Measurements from ENCODE around the gene ASB7.

DNA sequence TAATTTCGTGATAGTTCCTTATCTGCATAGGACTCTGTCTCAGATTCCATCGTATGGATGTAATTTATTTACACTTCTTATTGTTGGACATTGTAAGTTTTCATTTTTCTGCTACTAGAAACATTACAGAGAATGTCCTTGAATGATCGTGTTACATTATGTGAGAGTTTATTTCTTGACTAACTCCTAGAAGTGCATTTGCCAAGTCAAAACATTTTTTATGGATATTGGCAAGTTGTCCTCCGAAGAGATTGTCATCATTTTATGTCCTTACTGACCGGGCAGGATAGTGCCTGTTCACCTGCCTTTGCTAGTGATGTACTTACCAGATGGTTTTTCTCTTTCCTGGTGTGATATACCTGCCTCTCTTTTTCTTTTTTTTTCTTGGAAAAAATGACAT lies 13.4 kb downstream of the ASB7 start:
- TF ChIP-seq E2F5 (CRISPR knock-in tag; IDR thresholded peaks at IDR 0.05) (no peak), SOX15 (CRISPR knock-in tag; IDR thresholded peaks at IDR 0.05) (no peak), SP1 (CRISPR knock-in tag; conservative IDR thresholded peaks at IDR 0.05) (no peak)
- TF ChIP-seq, protein P1, sequence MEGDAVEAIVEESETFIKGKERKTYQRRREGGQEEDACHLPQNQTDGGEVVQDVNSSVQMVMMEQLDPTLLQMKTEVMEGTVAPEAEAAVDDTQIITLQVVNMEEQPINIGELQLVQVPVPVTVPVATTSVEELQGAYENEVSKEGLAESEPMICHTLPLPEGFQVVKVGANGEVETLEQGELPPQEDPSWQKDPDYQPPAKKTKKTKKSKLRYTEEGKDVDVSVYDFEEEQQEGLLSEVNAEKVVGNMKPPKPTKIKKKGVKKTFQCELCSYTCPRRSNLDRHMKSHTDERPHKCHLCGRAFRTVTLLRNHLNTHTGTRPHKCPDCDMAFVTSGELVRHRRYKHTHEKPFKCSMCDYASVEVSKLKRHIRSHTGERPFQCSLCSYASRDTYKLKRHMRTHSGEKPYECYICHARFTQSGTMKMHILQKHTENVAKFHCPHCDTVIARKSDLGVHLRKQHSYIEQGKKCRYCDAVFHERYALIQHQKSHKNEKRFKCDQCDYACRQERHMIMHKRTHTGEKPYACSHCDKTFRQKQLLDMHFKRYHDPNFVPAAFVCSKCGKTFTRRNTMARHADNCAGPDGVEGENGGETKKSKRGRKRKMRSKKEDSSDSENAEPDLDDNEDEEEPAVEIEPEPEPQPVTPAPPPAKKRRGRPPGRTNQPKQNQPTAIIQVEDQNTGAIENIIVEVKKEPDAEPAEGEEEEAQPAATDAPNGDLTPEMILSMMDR (IDR thresholded peaks at IDR 0.05) = no peak
- TF ChIP-seq, protein P2, sequence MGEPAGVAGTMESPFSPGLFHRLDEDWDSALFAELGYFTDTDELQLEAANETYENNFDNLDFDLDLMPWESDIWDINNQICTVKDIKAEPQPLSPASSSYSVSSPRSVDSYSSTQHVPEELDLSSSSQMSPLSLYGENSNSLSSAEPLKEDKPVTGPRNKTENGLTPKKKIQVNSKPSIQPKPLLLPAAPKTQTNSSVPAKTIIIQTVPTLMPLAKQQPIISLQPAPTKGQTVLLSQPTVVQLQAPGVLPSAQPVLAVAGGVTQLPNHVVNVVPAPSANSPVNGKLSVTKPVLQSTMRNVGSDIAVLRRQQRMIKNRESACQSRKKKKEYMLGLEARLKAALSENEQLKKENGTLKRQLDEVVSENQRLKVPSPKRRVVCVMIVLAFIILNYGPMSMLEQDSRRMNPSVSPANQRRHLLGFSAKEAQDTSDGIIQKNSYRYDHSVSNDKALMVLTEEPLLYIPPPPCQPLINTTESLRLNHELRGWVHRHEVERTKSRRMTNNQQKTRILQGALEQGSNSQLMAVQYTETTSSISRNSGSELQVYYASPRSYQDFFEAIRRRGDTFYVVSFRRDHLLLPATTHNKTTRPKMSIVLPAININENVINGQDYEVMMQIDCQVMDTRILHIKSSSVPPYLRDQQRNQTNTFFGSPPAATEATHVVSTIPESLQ (CRISPR knock-in tag; IDR thresholded peaks at IDR 0.05) = no peak

Measured in WTC11 (cell line).